Colonic mucosa (tissue), 4 donors: ENCODE results near the gene DPP6. TPM values are rescaled to one million over a fixed set of nuclear protein-coding genes. Genes with fewer than 3 reads are reported as not detected.

Experiments
- DNase-seq: peaks from one replicate; pipeline ENCODE4 v3.0.0-alpha.2; 2020
- H3K27ac ChIP-seq: fragments of 200-600 bp; one replicate; pipeline ENCODE4 v1.8.0; 2021
- H3K27me3 ChIP-seq: fragments of 200-600 bp; one replicate; pipeline ENCODE4 v1.8.0; 2021
- H3K36me3 ChIP-seq: fragments of 200-600 bp; one replicate; pipeline ENCODE4 v1.8.0; 2021
- H3K4me1 ChIP-seq: fragments of 200-600 bp; one replicate; pipeline ENCODE4 v1.8.0; 2021; ENCODE audit warnings: mild to moderate bottlenecking
- H3K4me3 ChIP-seq: fragments of 200-600 bp; one replicate; pipeline ENCODE4 v1.8.0; 2021
- H3K9ac ChIP-seq, 2 donors: one replicate each; pipeline ENCODE4 v1.7.0; 2013; ENCODE audit warnings: control low read depth in 2 of 2, low read depth in 2 of 2, low read length in 2 of 2
- H3K9me3 ChIP-seq: fragments of 200-600 bp; one replicate; pipeline ENCODE4 v1.8.0; 2021
- intact Hi-C: fragments of 100-400 bp; cut with DNase I; formaldehyde crosslinking; loops from one replicate; pipeline ENCODE4 v1.14.1; 2022
- total RNA-seq, 2 donors: library from RNA; stranded (reverse); fragmentation: NEBNext Ultra II Directional in 1 of 2; extraction: Animal tissue kit (Norgen Biotek cat#: 25700) in 1 of 2; gene quantifications; one replicate each; pipeline ENCODE4 v1.2.1, GENCODE V29; 2021
- TF ChIP-seq, protein P1 (sequence below): fragments of 200-600 bp; IDR thresholded peaks from one replicate; pipeline ENCODE4 v1.8.0; 2022; ENCODE audit warnings: antibody characterized with exemption, mild to moderate bottlenecking
- donor health status: healthy.
- donor health status: DM: no; HTN: no; CAD: no.
- donor health status: DM: no; HTN: no; CAD: no.

Gene DPP6
- total RNA-seq, 2 donors from 2014 or later = 0.17 to 3.9 TPM

DNA sequence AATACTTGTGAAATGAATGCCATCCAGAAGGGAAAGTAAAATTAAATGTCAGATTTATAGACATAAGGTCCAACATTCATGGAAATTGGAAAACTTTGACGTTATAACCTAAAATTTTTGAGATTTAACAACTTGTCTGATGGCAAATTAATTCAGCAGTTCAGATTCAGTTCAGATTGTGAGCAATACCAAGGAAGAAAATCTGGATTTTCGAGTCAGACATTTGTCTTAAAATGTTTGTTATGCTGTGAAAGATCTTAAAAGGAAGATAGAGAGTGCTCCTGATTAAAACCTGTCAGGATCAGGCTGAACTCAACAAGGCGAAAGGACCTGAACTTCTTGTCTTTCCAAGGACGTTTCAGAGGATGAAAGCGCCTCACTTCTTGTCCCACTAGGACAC lies 629.8 kb downstream of the DPP6 start:
- H3K4me1 ChIP-seq = no peaks in the 10 kb centered on the region
- no peak overlapping the region for H3K4me3 ChIP-seq
- no peak overlapping the region for H3K27ac ChIP-seq
- TF ChIP-seq, protein P1, sequence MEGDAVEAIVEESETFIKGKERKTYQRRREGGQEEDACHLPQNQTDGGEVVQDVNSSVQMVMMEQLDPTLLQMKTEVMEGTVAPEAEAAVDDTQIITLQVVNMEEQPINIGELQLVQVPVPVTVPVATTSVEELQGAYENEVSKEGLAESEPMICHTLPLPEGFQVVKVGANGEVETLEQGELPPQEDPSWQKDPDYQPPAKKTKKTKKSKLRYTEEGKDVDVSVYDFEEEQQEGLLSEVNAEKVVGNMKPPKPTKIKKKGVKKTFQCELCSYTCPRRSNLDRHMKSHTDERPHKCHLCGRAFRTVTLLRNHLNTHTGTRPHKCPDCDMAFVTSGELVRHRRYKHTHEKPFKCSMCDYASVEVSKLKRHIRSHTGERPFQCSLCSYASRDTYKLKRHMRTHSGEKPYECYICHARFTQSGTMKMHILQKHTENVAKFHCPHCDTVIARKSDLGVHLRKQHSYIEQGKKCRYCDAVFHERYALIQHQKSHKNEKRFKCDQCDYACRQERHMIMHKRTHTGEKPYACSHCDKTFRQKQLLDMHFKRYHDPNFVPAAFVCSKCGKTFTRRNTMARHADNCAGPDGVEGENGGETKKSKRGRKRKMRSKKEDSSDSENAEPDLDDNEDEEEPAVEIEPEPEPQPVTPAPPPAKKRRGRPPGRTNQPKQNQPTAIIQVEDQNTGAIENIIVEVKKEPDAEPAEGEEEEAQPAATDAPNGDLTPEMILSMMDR = no peak
- DNase-seq = no peak
- no peaks in the 10 kb centered on the region for H3K27me3 ChIP-seq
- H3K36me3 ChIP-seq = no peaks in the 10 kb centered on the region
- H3K9me3 ChIP-seq = no peaks in the 10 kb centered on the region
- H3K9ac ChIP-seq = no peak overlapping the region
- intact Hi-C loops = no loop called here

DNA sequence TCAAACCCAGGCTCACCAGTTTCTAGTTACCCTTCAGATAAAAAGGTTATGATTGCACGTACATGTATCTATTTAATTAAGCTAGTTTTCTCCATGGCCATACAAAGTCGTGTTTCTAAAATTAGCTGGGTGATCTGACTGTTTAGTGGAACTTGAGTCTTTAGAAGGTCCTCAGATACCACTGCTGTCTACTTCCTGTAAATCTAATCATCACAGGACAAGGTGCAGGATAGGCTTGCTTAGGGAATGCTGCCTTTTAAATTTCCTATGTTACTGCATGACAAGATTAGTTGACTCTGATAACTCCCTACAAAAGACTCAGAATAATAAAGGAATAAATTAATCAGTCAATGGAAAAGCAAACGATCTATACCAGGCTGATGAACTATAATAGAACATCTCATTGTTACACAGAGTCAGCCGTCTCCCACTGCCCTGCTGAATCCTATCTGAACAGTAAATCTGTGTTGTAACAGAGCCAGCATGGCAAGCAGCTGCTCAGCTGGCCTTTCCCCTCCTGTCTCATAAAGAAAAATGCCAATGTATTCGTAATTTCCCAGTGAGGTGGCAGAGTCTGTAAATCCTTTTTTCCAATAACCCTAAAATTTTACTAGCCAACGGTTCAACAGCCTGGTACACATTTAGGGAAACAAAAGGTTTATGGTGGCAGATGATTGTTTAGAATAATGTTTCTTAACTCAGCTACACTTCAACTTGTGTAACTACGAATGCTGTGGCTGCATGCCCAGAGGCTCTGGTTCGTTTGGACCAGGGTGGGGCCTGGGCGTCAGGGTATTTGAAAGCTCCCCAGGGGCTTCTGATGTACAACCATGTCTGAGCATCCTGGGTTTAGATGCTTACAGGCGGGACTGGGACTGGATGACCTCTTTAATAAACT lies 632.7 kb downstream of the DPP6 start:
- Histone ChIP-seq H3K4me1 (no peaks in the 10 kb centered on the region), H3K9me3 (no peaks in the 10 kb centered on the region), H3K27ac (peak overlapping the region; percentile 50), H3K4me3 (no peak overlapping the region), H3K36me3 (no peaks in the 10 kb centered on the region), H3K9ac (no peak overlapping the region), H3K27me3 (no peaks in the 10 kb centered on the region)
- TF ChIP-seq, protein P1 = no peak
- intact Hi-C loops = no loop called here
- DNase-seq = peak; percentile 55

DNA sequence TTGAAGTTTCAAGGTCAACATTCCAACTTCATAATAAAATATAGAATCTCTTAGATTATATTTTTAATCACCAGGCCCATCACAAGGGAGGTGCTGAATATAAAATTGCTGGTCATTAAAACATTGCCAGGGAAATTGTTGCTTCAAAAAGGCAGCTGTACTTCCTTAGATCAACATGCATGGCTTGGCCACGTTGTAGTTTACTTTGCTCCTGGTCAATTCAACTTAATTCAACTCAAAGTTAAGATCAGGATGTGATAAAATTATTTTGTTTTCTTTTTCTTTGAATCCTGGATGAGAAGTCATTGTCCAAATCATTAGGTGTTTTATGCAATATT lies 633.3 kb downstream of the DPP6 start:
- TF ChIP-seq, protein P1 = no peak
- no peak overlapping the region for H3K4me3 ChIP-seq
- no peaks in the 10 kb centered on the region for H3K9me3 ChIP-seq
- peak overlapping the region; percentile 50 for H3K27ac ChIP-seq
- H3K4me1 ChIP-seq = no peaks in the 10 kb centered on the region
- H3K27me3 ChIP-seq = no peaks in the 10 kb centered on the region
- intact Hi-C loops = no loop called here
- no peaks in the 10 kb centered on the region for H3K36me3 ChIP-seq
- no peak overlapping the region for H3K9ac ChIP-seq
- DNase-seq = no peak

DNA sequence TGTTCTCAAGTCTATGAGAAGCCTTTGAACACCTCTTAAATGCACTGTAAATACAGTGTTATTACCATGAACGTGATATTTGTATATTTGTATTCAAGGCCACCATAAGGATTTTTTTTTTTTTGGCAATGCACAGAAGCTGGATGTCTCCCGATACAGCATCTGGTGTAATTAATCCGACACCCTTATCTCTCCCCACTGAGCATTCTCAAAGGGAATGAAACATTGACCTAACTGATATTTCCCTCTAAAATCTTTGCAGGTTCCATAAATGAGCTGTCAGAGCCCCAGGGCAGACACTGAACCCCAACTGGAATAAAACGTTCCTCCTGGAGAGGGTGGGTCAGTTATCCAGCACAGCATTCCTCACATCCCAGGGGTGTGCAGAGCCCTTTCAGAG lies 634.1 kb downstream of the DPP6 start:
- TF ChIP-seq, protein P1 = no peak
- Histone ChIP-seq H3K4me3 (no peak overlapping the region), H3K27me3 (no peaks in the 10 kb centered on the region), H3K27ac (peak overlapping the region; percentile 50), H3K9ac (no peak overlapping the region), H3K4me1 (no peaks in the 10 kb centered on the region), H3K9me3 (no peaks in the 10 kb centered on the region), H3K36me3 (no peaks in the 10 kb centered on the region)
- DNase-seq = no peak
- intact Hi-C loops = no loop called here

DNA sequence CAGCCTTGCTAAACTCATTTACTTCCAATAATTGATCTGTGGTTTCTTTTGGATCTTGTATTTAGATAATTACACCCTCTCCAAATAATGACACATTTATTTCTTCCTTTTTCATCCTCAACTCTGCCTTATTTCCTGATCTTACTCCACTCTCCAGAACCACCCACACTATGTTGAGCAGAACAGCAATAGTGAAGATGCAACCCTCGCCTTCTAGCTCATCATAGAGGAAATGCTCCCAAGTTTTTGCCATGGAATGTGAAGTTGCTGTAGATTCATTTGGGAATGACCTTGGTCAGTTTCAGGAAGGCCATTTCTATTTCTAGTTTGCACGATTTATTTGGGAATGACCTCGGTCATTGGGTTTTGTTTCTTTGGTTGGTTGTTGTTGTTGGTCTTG lies 636.8 kb downstream of the DPP6 start:
- Histone ChIP-seq H3K27ac (no peak overlapping the region), H3K27me3 (no peaks in the 10 kb centered on the region)

More for the DNA sequence above, 636.8 kb downstream of the DPP6 start:
- Histone ChIP-seq H3K4me1 (no peaks in the 10 kb centered on the region), H3K9ac (no peak overlapping the region), H3K36me3 (no peaks in the 10 kb centered on the region), H3K9me3 (no peaks in the 10 kb centered on the region), H3K4me3 (no peak overlapping the region)
- intact Hi-C loops = no loop called here
- TF ChIP-seq, protein P1 = no peak
- no peak for DNase-seq
